Raji (cell line): ENCODE data around the gene PRKAR1B.

ENCODE experiments used
- POLR2A ChIP-seq: IDR thresholded peaks from 2 replicates; pipeline ENCODE4 v1.6.1; 2011; ENCODE audit warnings: low read depth, low read length, control low read depth; ENCODE audit not compliant: insufficient read depth

PRKAR1B gene

DNA sequence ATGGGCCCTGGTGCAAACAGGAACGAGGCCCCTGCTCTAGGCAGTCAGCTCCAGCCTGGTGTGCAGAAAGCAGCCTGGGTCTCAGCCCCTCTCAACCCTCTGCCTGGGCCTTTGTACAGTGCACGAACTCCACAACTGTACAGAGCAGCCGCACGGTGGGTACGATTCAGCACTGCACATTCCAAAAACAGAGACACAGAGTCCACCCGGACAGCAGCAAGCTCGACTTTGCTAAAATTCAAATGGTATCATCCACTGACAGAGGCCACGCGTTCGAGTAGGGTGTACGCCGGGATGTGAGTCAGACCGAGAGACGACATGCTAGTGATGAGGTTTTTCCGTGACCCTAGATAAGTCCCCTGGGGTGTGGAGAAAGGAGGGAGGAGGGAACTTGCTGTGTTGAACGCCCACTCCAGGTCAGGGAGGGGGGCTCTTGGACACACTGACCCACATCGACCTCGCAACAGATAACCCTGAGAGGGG, 141.8 kb downstream of the PRKAR1B start:
- TF ChIP-seq POLR2A, result no peak

DNA sequence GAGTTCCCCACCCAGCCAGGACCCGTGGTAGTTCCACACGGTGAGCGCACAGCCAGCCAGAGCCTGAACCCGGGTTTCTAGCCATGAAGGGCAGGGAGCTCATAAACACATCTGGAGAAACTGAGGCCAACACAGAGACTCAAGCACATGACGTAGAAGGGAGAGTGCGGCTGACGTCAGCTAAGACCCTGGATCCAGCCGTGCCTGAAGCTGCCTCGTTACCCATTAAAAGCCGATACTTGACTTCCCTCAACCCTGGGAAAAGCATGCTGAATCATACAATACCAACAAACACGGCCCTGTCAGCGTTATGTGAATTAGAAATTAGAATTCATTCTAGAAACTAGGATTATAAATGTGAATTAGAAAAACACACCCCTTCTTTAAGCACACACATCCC, 142.3 kb downstream of the PRKAR1B start:
- TF ChIP-seq POLR2A, result no peak

DNA sequence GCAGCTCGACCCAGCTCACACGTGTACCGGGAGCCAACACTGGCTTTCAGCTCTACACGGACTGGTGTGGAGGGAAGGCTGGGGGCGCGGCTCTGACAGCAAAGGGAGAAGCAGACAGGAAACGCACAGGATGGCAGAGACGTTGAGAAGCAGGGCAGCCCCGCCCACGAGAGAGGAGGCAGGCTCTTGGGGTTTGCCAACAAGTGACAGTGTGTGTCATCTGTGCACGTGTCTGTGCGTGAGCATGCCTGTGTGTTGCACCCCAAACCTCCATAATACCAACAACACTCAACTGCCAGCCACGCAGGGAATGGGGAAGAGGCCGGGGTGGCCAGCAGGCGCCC, 143.0 kb downstream of the PRKAR1B start:
- no peak for TF ChIP-seq POLR2A

DNA sequence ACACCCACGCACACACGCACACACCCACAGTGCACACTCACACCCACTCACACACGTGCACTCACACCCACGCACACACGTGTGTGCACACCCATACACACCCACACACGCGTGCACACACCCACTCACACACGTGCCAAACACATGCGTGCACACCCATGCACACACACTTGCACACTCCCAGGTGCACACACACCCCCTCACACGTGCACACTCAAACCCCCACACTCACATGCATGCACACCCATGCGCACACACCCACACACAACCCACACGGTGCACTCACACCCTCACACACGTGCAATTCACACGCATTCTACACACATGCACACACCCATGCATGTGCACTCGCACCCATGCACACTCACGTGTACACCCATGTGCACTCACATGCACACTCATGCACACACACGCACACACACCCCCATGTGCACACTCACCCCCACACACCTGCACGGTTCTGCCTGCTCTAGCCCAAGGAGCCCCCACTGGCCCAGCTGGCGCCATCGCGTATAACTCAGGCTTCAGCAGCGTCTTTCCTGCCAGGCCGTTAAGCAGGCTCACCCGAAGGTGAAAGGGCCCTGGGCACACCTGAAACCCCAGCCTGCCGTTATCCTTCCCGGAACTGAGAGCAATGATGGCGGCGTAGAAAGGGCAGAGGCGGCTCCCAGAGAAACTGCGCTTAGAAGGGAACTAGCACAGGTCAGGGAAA, 143.5 kb downstream of the PRKAR1B start:
- no peak for TF ChIP-seq POLR2A

DNA sequence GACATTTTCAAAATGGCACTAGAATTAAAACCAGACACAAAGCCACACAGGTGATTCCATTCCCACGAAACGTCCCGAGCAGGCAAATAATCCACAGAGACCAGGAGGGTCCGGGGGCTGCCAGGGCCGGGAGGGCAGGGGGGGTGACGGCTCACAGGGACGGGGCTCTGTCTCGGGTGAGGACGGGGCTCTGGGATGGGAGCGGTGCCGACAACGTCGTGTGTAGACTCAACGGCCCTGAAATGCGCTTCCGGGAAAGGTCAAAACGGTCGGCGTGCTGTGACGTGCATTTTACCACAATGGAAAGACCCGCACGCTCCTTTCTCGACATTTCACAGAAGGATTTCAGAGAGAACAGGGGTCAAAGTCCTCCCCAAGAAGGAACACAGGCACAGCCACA, 144.2 kb downstream of the PRKAR1B start:
- no peak for TF ChIP-seq POLR2A

DNA sequence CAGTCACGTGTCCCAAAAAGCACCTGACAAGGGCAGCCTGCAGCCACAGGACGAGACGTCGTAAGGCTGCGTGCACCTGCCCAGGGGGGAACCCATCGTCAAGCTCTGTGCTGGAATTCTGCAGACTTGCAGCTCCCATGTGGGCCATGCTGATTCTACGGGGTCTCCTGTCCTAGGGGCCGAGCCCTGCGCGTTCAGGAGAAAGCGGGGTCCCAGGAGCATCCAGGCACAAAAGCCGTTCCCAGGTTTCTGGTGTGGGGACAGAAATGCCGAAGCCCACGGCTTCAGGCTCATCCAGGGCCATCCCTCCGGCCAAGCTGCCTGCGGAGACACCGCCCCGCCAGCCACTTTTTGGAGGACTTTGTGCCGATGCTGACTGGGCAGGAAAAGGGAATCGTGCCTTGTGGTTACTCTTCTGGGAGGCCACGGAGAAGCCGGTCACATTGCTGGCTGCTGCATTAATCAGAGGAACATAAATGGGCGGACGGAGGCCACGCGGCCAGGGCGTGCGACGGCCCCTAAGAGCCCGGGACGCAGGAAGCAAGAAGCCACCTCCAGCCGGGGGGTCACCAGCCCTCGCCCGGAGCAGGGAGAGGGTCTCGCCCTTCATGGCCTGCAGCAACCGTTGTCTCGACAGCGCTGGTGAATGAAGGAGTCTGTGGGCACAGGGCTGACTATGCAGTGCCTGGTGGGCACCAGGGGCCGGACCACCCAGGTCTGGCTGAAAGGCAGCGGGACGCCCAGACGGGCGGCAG, 144.8 kb downstream of the PRKAR1B start:
- no peak for TF ChIP-seq POLR2A

DNA sequence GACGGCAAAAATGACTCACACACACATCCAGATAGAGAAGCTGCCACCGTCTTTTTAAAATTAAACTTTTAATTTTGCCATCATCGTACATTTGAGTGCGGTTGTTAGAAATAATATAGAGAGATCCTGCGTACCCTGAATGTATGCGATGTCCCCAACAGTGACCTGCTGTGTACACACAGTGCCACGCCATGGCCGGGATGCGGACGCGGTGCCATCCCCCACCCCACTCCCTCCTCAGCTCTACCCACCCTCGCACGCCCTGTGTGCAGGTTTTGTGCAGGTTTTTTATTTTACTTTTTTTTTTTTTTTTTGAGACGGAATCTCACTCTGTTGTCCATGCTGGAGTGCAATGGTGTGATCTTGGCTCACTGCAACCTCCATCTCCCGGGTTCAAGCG, 148.7 kb downstream of the PRKAR1B start:
- TF ChIP-seq POLR2A, result no peak

DNA sequence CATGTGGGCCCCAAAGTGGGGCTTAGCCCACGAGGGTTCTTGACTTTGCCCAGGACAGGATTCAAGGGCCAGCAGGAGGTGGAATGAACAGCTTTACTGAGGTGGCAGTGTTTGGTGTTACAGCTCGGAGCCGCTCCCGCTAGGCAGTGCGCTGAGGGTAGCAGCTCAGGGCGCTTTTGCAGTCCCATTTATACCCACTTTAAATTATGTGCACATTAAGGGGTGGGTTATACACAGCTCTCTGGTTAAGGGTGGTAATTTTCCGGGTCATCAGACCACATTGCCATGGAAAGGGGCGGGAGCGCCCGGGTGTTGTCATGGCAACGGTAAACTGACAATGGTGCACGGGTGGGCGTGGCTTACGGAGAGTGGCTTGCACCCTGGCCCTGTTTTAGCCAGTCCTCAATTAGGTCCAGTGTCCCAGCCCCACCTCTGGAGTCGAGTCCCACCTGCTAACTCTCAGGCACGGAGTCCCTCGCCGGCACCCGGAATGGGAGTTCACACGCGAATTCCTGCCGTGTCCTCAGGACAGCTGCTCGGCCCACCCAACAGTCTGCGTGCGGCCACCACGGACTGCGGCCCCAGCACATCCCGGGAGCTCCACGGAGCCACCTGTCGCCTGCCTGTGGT, 149.2 kb downstream of the PRKAR1B start:
- no peak for TF ChIP-seq POLR2A

DNA sequence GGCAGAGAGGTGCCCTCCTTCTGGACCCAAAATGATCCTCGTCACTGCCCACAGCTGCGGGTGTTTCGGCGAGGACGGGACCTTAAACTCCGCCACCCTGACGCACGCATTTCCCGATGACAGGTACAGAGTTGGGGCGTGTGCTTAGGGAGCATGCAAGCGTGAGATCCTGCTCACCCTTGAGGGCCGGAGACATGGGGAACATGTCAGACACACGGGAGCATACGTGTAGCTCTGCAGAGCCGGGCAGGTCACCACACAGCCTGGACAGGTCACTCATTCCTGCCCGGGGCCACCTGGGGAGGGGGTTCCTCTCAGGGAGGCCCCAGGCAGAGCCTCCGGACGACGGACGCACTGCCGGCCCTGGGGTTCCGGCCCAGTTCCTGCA, 149.8 kb downstream of the PRKAR1B start:
- no peak for TF ChIP-seq POLR2A

DNA sequence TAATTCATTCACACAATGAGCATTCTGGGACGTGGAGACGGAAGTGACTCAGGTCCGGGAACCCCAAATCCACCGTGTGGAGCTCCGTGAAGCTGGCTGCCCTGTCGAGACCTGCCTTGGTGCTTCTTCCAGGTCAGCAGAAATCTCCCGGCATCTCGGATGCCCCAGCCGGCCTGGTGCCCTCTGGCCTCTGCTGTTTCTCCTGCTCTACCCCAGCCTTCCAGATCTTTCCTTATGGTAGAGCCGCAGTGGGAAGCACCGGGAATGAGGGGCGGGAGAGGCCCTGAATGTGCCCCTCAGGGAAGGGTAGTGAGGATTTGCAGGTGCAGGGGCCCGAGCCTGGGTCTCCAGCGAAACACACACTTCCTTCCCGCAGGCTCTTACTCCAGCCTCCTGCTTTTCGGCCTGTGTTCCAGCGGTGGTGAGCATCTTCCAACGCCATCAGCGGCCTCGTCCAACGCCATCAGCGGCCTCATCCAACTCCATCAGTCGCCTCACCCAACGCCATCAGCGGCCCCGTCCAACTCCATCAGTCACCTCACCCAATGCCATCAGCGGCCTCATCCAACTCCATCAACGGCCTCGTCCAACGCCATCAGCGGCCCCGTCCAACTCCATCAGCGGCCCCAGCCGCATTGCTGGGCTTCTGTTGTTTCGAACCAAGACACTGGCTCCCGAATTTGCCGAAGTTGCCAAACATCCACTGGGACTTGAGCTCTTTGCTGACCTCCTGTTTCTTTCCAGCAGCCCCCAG, 150.4 kb downstream of the PRKAR1B start:
- no peak for TF ChIP-seq POLR2A

DNA sequence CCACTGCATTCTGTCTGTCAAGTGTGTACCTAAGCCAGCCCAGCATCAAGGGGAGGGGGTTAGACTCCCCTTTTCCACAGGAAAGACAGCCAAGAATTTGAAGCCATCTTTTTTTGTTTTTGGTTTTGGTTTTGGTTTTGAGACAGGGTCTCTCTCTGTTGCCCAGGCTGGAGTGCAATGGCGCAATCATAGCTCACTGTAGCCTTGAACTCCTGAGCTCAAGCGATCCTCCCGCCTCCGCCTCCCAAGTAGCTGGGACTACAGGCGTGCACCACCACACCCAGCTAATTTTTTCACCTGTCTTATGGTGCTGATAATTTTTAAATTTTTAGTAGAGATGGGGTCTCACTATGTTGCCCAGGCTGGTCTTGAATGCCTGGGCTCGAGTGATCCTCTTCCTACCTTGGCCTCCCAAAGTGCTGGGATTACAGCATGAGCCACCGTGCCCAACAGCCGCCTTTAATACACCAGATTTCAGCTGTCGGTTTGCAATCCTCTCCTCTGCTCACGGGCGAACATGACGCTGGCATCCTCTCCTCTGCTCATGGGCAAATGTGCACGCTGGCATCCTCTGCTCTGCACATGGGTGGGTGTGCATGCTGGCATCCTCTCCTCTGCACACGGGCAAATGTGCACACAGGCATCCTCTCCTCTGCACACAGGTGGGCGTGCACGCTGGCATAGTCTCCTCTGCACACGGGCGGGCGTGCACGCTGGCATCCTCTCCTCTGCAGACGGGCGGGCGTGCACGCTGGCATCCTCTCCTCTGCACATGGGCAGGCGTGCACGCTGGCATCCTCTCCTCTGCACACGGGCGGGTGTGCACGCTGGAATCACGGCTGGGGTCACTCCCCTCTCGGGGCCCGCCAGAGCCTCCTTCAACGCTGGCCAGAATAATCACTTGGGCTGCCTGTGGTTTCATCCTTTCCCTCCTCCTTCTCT, 151.4 kb downstream of the PRKAR1B start:
- TF ChIP-seq POLR2A, result no peak

DNA sequence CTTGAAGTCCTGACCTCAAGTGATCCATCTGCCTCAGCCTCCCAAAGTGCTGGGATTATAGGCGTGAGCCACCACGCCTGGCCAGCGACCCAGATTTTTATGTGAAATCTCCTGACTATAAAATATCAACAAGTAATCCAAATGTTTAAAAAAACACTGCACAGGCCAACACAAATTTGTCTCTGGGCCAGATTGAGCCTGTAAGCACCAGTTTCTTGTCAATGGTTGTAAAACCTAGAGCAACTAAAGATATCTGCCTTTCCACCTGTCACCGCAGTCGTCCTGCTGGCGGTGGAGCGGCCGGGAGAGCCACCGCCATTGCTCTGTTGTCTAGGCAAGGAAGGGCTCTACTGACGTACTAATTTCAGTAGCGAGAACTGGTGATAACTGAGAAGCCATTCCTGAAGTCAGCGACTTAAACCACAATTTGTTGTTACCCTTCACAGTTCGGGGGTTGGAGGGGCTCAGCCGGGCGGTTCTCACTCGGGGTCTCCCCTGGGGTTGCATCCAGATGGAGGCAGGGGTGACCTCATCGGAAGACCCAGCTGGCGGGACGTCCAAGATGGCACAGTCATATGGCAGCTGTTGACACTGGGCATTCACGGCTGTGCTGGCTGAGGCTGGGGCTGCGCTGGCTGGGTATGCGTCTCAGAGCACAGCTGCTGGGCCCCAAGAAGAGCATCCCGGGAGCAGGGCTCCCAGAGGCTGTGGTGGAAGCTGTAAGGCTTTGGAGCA, 152.3 kb downstream of the PRKAR1B start:
- TF ChIP-seq POLR2A, result no peak

DNA sequence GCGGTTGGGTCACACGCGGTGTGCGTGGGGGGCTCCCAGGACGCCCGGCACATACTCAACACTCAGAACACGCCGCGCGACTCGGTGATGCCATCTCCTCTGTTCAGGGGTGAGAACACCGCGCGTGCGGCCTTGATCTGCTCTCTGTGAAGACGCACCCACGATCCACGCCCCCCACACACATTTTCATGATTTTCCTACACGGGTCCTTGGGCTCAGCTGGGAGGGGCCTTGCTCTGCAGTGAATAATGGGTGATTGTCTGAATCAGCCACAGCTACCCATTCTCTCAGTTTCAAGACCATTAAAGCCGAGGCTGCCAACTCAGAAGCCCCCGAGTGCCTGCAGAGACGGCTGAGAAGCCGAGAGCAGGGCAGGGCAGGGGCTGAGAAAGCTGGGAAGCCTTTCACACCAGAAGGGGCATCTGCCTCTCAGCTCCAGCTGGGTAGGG, 153.1 kb downstream of the PRKAR1B start:
- no peak for TF ChIP-seq POLR2A
